ENCODE data around the gene MMP20.

Gene MMP20

DNA sequence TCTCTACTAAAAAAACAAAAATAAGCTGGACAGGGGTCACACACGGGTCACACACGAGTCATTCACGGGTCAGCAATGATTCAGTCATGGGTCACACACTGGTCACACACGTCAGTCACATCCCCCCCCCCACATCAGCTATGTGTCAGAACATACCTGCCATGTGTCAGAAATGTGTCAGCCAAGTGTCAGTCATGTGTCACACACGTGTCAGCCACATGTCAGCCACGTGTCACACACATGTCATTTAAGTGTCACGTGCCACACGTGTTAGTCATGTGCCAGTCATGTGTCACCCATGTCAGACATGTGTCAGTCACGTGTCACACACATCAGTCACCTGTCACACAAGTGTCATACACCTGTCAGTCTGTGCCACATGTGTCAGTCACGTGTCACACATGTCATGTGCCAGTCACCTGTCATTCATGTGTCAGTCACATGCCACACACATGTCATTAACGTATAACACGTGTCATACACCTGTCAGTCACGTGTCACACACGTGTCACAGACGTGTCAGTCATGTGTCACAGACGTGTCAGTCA lies 28.7 kb upstream of the MMP20 start:
- TF ChIP-seq, protein P1, sequence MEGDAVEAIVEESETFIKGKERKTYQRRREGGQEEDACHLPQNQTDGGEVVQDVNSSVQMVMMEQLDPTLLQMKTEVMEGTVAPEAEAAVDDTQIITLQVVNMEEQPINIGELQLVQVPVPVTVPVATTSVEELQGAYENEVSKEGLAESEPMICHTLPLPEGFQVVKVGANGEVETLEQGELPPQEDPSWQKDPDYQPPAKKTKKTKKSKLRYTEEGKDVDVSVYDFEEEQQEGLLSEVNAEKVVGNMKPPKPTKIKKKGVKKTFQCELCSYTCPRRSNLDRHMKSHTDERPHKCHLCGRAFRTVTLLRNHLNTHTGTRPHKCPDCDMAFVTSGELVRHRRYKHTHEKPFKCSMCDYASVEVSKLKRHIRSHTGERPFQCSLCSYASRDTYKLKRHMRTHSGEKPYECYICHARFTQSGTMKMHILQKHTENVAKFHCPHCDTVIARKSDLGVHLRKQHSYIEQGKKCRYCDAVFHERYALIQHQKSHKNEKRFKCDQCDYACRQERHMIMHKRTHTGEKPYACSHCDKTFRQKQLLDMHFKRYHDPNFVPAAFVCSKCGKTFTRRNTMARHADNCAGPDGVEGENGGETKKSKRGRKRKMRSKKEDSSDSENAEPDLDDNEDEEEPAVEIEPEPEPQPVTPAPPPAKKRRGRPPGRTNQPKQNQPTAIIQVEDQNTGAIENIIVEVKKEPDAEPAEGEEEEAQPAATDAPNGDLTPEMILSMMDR (IDR thresholded peaks at IDR 0.05), result no peak
- no peak overlapping the region for H3K4me2 ChIP-seq (ENCODE audit: low read length)
- no peaks in the 10 kb centered on the region for H3K79me2 ChIP-seq
- no peak overlapping the region for H3K9ac ChIP-seq
- no peaks in the 10 kb centered on the region for H3K9me3 ChIP-seq (ENCODE audit: control insufficient read depth, low read length)
- H3K36me3 ChIP-seq (ENCODE audit: control insufficient read depth, insufficient read depth, low read length), result no peaks in the 10 kb centered on the region
- H3K27ac ChIP-seq, result no peak overlapping the region
- H3K4me1 ChIP-seq, result no peaks in the 10 kb centered on the region
- H2AFZ ChIP-seq, result no peak overlapping the region
- no peaks in the 10 kb centered on the region for H3K27me3 ChIP-seq (ENCODE audit: control insufficient read depth, insufficient read depth, low read length)
- no peak overlapping the region for H3K4me3 ChIP-seq (ENCODE audit: low read depth, low read length)

DNA sequence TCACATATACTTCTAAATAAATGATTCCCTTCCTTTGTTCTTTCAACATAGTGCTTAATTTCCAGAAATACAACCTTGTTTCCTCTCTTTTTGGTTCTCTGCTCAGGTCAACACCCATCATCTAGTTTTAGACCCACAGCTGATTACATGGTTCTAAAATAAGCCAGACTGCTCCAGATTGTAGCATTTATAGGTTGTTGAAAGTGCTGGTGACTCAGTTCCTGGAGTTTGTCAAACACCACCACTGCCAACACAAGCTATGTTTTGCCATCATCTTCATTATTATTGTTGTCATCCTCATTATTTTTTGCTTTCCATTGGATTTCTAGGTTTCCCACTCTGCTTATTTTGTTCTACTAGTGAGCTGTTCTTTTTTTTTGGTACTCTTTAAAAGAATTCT lies 22.3 kb upstream of the MMP20 start:
- Histone ChIP-seq H3K27me3 (ENCODE audit: control insufficient read depth, insufficient read depth, low read length) (no peaks in the 10 kb centered on the region), H3K79me2 (no peaks in the 10 kb centered on the region), H2AFZ (no peak overlapping the region), H3K4me2 (ENCODE audit: low read length) (no peak overlapping the region), H3K27ac (no peak overlapping the region), H3K4me3 (ENCODE audit: low read depth, low read length) (no peak overlapping the region), H3K36me3 (ENCODE audit: control insufficient read depth, insufficient read depth, low read length) (no peaks in the 10 kb centered on the region), H3K9me3 (ENCODE audit: control insufficient read depth, low read length) (no peaks in the 10 kb centered on the region), H3K4me1 (no peaks in the 10 kb centered on the region), H3K9ac (no peak overlapping the region)
- TF ChIP-seq, protein P1 (IDR thresholded peaks at IDR 0.05), result no peak

DNA sequence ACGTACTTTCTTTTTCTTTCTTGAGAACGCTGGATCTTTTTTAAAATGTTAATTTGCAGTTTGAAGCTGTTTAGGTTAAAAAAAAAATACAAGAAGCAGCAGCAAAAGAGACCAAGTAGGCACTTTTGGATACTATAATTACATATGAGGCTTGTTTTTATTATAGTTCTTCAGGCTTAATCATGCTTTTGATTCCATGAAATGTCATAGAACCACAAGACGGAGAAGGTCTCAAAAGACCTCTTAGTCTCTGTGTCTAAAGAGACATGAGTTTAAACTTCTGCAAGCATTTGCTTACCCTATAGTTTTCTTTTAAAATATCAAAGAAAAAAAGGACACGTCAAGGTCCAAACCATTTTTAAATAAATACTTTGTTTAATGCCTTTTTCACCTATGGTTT lies 18.8 kb upstream of the MMP20 start:
- TF ChIP-seq, protein P1 (IDR thresholded peaks at IDR 0.05), result no peak
- no peaks in the 10 kb centered on the region for H3K36me3 ChIP-seq (ENCODE audit: control insufficient read depth, insufficient read depth, low read length)
- no peak overlapping the region for H3K9ac ChIP-seq
- H2AFZ ChIP-seq, result no peak overlapping the region
- H3K4me1 ChIP-seq, result no peaks in the 10 kb centered on the region
- no peak overlapping the region for H3K4me2 ChIP-seq (ENCODE audit: low read length)
- H3K9me3 ChIP-seq (ENCODE audit: control insufficient read depth, low read length), result no peaks in the 10 kb centered on the region
- no peaks in the 10 kb centered on the region for H3K27me3 ChIP-seq (ENCODE audit: control insufficient read depth, insufficient read depth, low read length)
- H3K79me2 ChIP-seq, result no peaks in the 10 kb centered on the region
- H3K27ac ChIP-seq, result no peak overlapping the region
- H3K4me3 ChIP-seq (ENCODE audit: low read depth, low read length), result no peak overlapping the region

DNA sequence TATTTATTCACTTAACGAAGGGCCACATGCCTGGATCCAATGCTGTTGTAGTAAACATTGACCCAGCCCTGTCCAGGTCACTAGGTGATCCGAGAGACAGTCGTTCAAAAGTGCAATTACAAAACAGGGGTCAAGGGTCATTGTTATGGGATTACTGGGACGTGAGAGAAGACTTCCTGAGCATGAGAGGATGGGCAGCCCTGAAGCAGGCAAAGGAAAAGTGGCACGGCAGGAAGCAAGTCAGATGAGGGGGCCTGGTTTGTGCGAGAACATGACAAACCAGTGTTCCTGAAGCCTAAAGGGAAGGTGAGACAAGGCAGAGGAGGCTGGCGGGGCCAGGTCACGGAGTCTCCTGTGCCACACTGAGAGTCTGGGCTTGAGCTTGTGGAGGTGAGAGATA lies 15.8 kb upstream of the MMP20 start:
- H3K27ac ChIP-seq, result no peak overlapping the region
- H3K79me2 ChIP-seq, result no peaks in the 10 kb centered on the region
- no peak overlapping the region for H2AFZ ChIP-seq
- H3K27me3 ChIP-seq (ENCODE audit: control insufficient read depth, insufficient read depth, low read length), result no peaks in the 10 kb centered on the region
- H3K4me2 ChIP-seq (ENCODE audit: low read length), result no peak overlapping the region
- no peak overlapping the region for H3K4me3 ChIP-seq (ENCODE audit: low read depth, low read length)
- H3K4me1 ChIP-seq, result no peaks in the 10 kb centered on the region
- no peak overlapping the region for H3K9ac ChIP-seq
- no peaks in the 10 kb centered on the region for H3K9me3 ChIP-seq (ENCODE audit: control insufficient read depth, low read length)
- TF ChIP-seq, protein P1 (IDR thresholded peaks at IDR 0.05), result no peak
- H3K36me3 ChIP-seq (ENCODE audit: control insufficient read depth, insufficient read depth, low read length), result no peaks in the 10 kb centered on the region

DNA sequence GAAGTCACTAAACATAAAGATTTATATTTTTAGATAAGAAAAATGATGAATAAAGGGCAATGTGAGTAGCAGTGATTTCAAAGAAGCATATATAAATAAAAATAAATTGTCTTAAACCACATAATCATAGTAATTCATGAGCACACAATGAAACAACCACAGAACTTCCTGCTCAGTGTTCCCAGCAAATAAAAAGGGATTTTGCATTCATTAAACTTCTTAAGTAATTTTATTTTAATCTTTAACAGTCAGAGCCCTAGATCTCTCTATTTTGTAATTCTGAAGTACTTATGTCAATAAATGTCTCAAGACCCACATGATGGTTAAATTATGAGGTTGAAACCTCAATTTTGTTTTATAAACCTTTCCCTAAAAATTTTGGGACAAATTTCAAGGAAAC lies 14.5 kb upstream of the MMP20 start:
- Histone ChIP-seq H3K4me2 (ENCODE audit: low read length) (no peak overlapping the region), H3K9ac (no peak overlapping the region), H3K9me3 (ENCODE audit: control insufficient read depth, low read length) (no peaks in the 10 kb centered on the region), H3K27ac (no peak overlapping the region), H2AFZ (no peak overlapping the region), H3K4me1 (no peaks in the 10 kb centered on the region), H3K36me3 (ENCODE audit: control insufficient read depth, insufficient read depth, low read length) (no peaks in the 10 kb centered on the region), H3K4me3 (ENCODE audit: low read depth, low read length) (no peak overlapping the region), H3K79me2 (no peaks in the 10 kb centered on the region), H3K27me3 (ENCODE audit: control insufficient read depth, insufficient read depth, low read length) (no peaks in the 10 kb centered on the region)
- TF ChIP-seq, protein P1 (IDR thresholded peaks at IDR 0.05), result no peak
